A673 (cell line): ENCODE measurements around the gene NECTIN1.

ENCODE experiments used
- EZH2 ChIP-seq: fragments of 200-600 bp; sonication (generic); IDR thresholded peaks from 2 replicates; pipeline ENCODE4 v1.6.1; 2017; ENCODE audit warnings: borderline replicate concordance, low read depth, mild to moderate bottlenecking, mixed read lengths, antibody characterized with exemption, low read length; ENCODE audit not compliant: poor library complexity, severe bottlenecking
- TF ChIP-seq, protein P1 (sequence below): fragments of 300-800, 200-600 bp; sonication (generic); conservative IDR thresholded peaks from 2 replicates; pipeline ENCODE4 v1.5.1; 2017; ENCODE audit warnings: low read depth, mild to moderate bottlenecking, antibody characterized with exemption, low read length, moderate library complexity, mixed read lengths

DNA sequence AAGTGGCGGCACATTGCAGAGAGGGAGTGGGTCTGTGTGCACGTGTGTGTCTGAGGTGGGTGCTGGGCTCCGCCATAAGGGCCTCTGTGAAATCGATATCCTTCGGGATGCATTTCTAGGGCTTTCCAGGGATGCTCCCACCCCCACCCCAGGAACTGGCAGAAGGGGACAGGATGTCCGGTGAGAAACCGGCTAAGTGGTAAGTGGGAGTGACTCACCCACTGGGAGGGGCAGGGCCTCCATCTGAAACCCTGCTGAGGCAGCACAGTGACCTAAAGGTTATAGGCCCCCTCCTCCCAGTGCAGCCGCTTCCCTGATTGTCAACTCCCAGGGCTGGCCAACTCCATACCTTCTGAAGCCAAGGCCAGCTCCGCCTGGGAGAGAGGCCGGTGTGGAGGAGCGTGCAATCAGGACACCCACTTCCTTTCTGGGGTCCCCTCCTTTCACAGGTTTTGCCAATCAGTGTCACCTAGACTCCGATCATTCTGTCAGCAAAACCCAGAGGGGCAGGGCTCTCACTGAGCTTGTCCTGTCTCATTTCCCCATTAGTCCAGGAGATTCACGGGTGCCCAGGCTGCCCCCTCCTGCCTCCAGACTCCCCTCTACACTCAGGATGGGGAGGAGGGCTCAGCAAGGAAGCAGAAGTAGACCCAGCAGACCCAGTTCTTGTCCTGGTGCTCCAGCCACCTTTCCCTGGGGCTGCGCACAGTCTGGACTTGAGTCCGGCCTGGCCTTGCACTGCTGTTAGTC, 44.5 kb downstream of the NECTIN1 start:
- TF ChIP-seq, protein P1, sequence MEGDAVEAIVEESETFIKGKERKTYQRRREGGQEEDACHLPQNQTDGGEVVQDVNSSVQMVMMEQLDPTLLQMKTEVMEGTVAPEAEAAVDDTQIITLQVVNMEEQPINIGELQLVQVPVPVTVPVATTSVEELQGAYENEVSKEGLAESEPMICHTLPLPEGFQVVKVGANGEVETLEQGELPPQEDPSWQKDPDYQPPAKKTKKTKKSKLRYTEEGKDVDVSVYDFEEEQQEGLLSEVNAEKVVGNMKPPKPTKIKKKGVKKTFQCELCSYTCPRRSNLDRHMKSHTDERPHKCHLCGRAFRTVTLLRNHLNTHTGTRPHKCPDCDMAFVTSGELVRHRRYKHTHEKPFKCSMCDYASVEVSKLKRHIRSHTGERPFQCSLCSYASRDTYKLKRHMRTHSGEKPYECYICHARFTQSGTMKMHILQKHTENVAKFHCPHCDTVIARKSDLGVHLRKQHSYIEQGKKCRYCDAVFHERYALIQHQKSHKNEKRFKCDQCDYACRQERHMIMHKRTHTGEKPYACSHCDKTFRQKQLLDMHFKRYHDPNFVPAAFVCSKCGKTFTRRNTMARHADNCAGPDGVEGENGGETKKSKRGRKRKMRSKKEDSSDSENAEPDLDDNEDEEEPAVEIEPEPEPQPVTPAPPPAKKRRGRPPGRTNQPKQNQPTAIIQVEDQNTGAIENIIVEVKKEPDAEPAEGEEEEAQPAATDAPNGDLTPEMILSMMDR: no peak
- TF ChIP-seq EZH2: no peak
